Neutrophil (primary cell): ENCODE results near the gene ATG13.
A peak's percentile ranks its signal among the peaks of the same experiment; 100 is the strongest.

Experiments
- H3K27ac ChIP-seq: fragments of 200-600 bp; sonication (generic); 2 replicates; pipeline ENCODE4 v1.5.1; 2016; ENCODE audit warnings: mild to moderate bottlenecking, moderate library complexity
- H3K27me3 ChIP-seq: fragments of 200-600 bp; sonication (generic); 2 replicates; pipeline ENCODE4 v1.6.0; 2016; ENCODE audit warnings: mild to moderate bottlenecking
- H3K36me3 ChIP-seq: fragments of 200-600 bp; sonication (generic); 2 replicates; pipeline ENCODE4 v1.5.1; 2017
- H3K4me1 ChIP-seq, 2 experiments: fragments of 200-600 bp in 1 of 2; sonication (generic) in 1 of 2; 1 replicate in 1 of 2; 2 replicates in 1 of 2; pipeline versions ENCODE4 v1.5.1 to v1.6.1; 2013 to 2016; ENCODE audit warnings: low read depth in 1 of 2, low read length in 1 of 2, mild to moderate bottlenecking in 1 of 2, moderate library complexity in 1 of 2; ENCODE audit not compliant: control insufficient read depth in 1 of 2, insufficient read depth in 1 of 2
- H3K4me3 ChIP-seq, 2 experiments: fragments of 200-600 bp in 1 of 2; sonication (generic) in 1 of 2; 1 replicate in 1 of 2; 2 replicates in 1 of 2; pipeline ENCODE4 v1.5.1; 2013 to 2016; ENCODE audit warnings: low read depth in 1 of 2, low read length in 1 of 2, mild to moderate bottlenecking in 1 of 2, moderate library complexity in 1 of 2
- H3K9me3 ChIP-seq: fragments of 200-600 bp; sonication (generic); 2 replicates; pipeline ENCODE4 v1.5.1; 2016
- CTCF ChIP-seq: fragments of 200-600 bp; sonication (generic); IDR thresholded peaks from 2 replicates; pipeline ENCODE4 v1.5.1; 2016; ENCODE audit warnings: antibody characterized with exemption

Gene ATG13

GRCh38 chr11:46655631-46656030 lies 38.3 kb downstream of the ATG13 start:
- no peaks in the 10 kb centered on the region for H3K9me3 ChIP-seq
- no peak overlapping the region for H3K4me3 ChIP-seq
- peaks cover 9 to 11% of the 10 kb centered on the region in 2 experiments for H3K4me1 ChIP-seq
- no peak overlapping the region for H3K27ac ChIP-seq
- no peaks in the 10 kb centered on the region for H3K27me3 ChIP-seq
- H3K36me3 ChIP-seq: peaks cover 93% of the 10 kb centered on the region
- TF ChIP-seq CTCF: no peak

DNA sequence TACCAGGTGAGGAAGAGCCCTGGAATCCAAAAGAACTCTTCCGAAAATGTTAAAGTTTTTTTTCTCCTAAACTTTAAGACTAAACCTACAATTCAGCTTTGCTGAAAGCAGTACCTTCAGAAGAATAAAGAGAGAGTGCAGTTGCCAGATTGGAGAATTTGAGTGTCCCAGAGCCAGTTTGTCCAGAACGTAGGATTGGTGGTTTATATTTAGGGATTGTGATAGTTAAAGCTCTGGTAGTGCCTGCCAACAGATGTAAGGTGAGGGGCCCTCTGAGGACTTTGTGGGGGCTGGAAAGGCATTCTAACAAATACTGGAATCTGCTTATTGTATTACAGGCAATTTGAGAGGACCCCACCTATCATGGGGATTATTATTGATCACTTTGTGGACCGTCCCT lies 39.8 kb downstream of the ATG13 start:
- no peak for TF ChIP-seq CTCF
- Histone ChIP-seq H3K27ac (no peak overlapping the region), H3K4me3 (no peak overlapping the region), H3K36me3 (peaks cover 93% of the 10 kb centered on the region), H3K4me1 (peaks cover 9 to 11% of the 10 kb centered on the region in 2 experiments), H3K9me3 (no peaks in the 10 kb centered on the region), H3K27me3 (no peaks in the 10 kb centered on the region)

DNA sequence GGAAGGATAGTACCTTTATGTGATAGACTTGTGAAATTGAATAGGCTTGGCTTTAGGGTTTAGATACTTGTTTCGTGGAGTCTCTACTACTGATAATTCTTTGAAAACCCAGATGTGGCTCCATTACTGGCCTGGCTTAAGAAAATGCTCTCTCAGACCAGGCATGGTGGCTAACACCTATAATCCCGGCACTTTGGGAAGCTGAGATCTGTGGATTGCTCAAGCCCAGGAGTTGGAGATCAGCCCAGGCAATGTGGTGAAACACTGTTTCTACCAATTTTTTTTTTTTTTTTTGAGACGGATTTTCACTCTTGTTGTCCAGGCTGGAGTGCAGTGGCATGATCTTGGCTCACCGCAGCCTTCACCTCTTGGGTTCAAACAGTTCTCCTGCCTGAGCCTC lies 40.9 kb downstream of the ATG13 start:
- Histone ChIP-seq H3K27me3 (no peaks in the 10 kb centered on the region), H3K27ac (no peak overlapping the region), H3K9me3 (no peaks in the 10 kb centered on the region), H3K36me3 (peaks cover 91% of the 10 kb centered on the region), H3K4me1 (peaks cover 9 to 11% of the 10 kb centered on the region in 2 experiments), H3K4me3 (no peak overlapping the region)
- no peak for TF ChIP-seq CTCF

- peaks cover 9 to 11% of the 10 kb centered on the region in 2 experiments for H3K4me1 ChIP-seq
- no peak for TF ChIP-seq CTCF
- no peaks in the 10 kb centered on the region for H3K27me3 ChIP-seq
- no peaks in the 10 kb centered on the region for H3K9me3 ChIP-seq
- peaks cover 93% of the 10 kb centered on the region for H3K36me3 ChIP-seq
- H3K27ac ChIP-seq: peak overlapping the region; percentile 63
- no peak overlapping the region for H3K4me3 ChIP-seq
Measured at GRCh38 chr11:46659908-46660307, 42.6 kb downstream of the ATG13 start.

DNA sequence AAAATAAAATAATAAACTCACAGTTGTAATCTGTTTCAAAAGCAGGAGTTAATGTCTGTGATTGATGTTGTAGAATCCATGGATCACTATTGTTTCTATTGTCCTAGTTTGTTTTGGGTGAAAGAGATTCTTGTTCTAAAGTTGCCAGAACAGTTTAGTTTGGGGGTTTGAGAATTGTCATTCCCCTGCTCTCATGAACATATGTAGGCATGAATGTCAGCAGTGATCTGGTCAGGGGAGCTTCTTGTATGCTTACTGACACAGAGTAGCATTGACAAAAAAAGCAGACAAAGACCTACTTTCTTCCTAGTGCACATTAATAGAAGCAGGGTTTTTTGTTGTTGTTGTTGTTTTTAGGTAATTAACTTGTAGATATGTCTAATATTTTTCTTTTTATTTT lies 44.5 kb downstream of the ATG13 start:
- Histone ChIP-seq H3K4me3 (no peak overlapping the region), H3K27ac (no peak overlapping the region), H3K4me1 (peaks cover 9 to 11% of the 10 kb centered on the region in 2 experiments), H3K9me3 (no peaks in the 10 kb centered on the region), H3K27me3 (no peaks in the 10 kb centered on the region), H3K36me3 (peaks cover 93% of the 10 kb centered on the region)
- TF ChIP-seq CTCF: no peak

- no peak for TF ChIP-seq CTCF
- no peak overlapping the region for H3K27ac ChIP-seq
- H3K36me3 ChIP-seq: peaks cover 93% of the 10 kb centered on the region
- peaks cover 9 to 11% of the 10 kb centered on the region in 2 experiments for H3K4me1 ChIP-seq
- no peaks in the 10 kb centered on the region for H3K9me3 ChIP-seq
- no peaks in the 10 kb centered on the region for H3K27me3 ChIP-seq
- H3K4me3 ChIP-seq: no peak overlapping the region
Measured at GRCh38 chr11:46662366-46662765, 45.0 kb downstream of the ATG13 start.
